AG04449 (cell line): ENCODE measurements around the gene DALRD3.
"Not testable (repeated sequence)": the region's sequence is repeated elsewhere in the genome, so short reads cannot be mapped to it uniquely, and the experiment has no call there.

Experiments
- CTCF ChIA-PET: fragments of 350-600 bp; formaldehyde crosslinking; extraction: SDS; loops from one replicate; lab custom pipeline; 2021; ENCODE audit warnings: antibody characterized with exemption; lab: Yijun Ruan, JAX
- POLR2A ChIA-PET: fragments of 400-600, 350-600 bp; formaldehyde crosslinking; extraction: SDS; loops from one replicate; lab custom pipeline; 2020; ENCODE audit warnings: antibody characterized with exemption, inconsistent platforms; lab: Yijun Ruan, JAX
- DNase-seq: peaks from one replicate; pipeline ENCODE4 v3.0.0-alpha.2; 2010; ENCODE audit warnings: low read depth, low spot score
- H3K4me3 ChIP-seq: 2 replicates; pipeline ENCODE4 v1.5.1; 2011; ENCODE audit warnings: low read depth, mild to moderate bottlenecking, control low read depth, low read length
- CTCF ChIP-seq: IDR thresholded peaks from one replicate; pipeline ENCODE4 v1.5.1; 2011; ENCODE audit warnings: mild to moderate bottlenecking, moderate library complexity, low read length, control low read depth, inconsistent platforms; ENCODE audit not compliant: insufficient read depth; ENCODE audit errors: missing control alignments

DALRD3 gene

GRCh38 chr3:49012441-49013017 is 5.9 kb downstream of the DALRD3 start:
- no peak for DNase-seq
- ChIA-PET POLR2A (interaction anchor here (3.7 kb wide), 1 partner anchor 9 kb away, joined by 18 read pairs; the partner anchor contains the start of gene NDUFAF3), CTCF (interaction anchor here (1.0 to 6.6 kb wide), 4 partner anchors 11 to 275 kb away, joined by 3 to 59 read pairs (median 37); partner anchors contain the start of genes NDUFAF3 and P4HTM)
- H3K4me3 ChIP-seq: no peak overlapping the region
- no peak for TF ChIP-seq CTCF

GRCh38 chr3:49009396-49009795 is 9.0 kb downstream of the DALRD3 start:
- H3K4me3 ChIP-seq: no peak overlapping the region
- no peak for TF ChIP-seq CTCF
- no peak for DNase-seq
- POLR2A ChIA-PET: interaction anchor here (1.5 to 3.8 kb wide), 3 partner anchors 8 to 20 kb away, joined by 4 to 70 read pairs (median 51); partner anchors contain the start of genes DALRD3, IMPDH2 and NDUFAF3
- CTCF ChIA-PET: interaction anchor here (1.2 to 6.7 kb wide), 4 partner anchors 10 to 274 kb away, joined by 3 to 95 read pairs (median 38); partner anchors contain the start of genes DALRD3, NDUFAF3 and P4HTM

- DNase-seq: not testable (repeated sequence)
- H3K4me3 ChIP-seq: peak overlapping the region; percentile 97
- CTCF ChIA-PET: interaction anchor here (1.2 to 6.7 kb wide), 4 partner anchors 10 to 273 kb away, joined by 3 to 95 read pairs (median 38); partner anchors contain the start of genes DALRD3, NDUFAF3 and P4HTM
- POLR2A ChIA-PET: interaction anchor here (1.5 to 3.8 kb wide), 3 partner anchors 9 to 21 kb away, joined by 4 to 70 read pairs (median 51); partner anchors contain the start of genes DALRD3, IMPDH2 and NDUFAF3
These were observed 9.8 kb downstream of the DALRD3 start for GRCh38 chr3:49008627-49009026.

GRCh38 chr3:49007771-49008528 is 10.4 kb downstream of the DALRD3 start:
- TF ChIP-seq CTCF: no peak
- CTCF ChIA-PET: interaction anchor here (0.9 to 6.7 kb wide), 8 partner anchors 11 to 272 kb away, joined by 3 to 95 read pairs (median 8); partner anchors contain the start of genes DALRD3, NDUFAF3 and P4HTM
- DNase-seq: no peak
- POLR2A ChIA-PET: interaction anchor here (0.6 to 3.8 kb wide), 12 partner anchors 9 to 137 kb away, joined by 3 to 70 read pairs (median 8); partner anchors contain the start of genes ARIH2, DALRD3, IMPDH2 and NDUFAF3
- peak overlapping the region; percentile 97 for H3K4me3 ChIP-seq

- CTCF ChIA-PET: interaction anchor here (0.9 to 6.7 kb wide), 8 partner anchors 11 to 268 kb away, joined by 3 to 95 read pairs (median 10); partner anchors contain the start of genes DALRD3, NDUFAF3 and P4HTM
- peak; percentile 44 for TF ChIP-seq CTCF
- peak; percentile 83 for DNase-seq
- POLR2A ChIA-PET: interaction anchor here (0.6 to 3.8 kb wide), 12 partner anchors 10 to 137 kb away, joined by 3 to 70 read pairs (median 8); partner anchors contain the start of genes ARIH2, DALRD3, IMPDH2 and NDUFAF3
- peak within 1 kb of the TSS; percentile 97 for H3K4me3 ChIP-seq
These were observed 11.2 kb downstream of the DALRD3 start, which contains the start of gene WDR6 for GRCh38 chr3:49007068-49007770. TSS of gene WDR6 (plus strand) at chr3:49007391. CDS start at chr3:49007432, 41 bp downstream.
